ENCODE results near the gene STX12.
"Not testable (repeated sequence)": the region's sequence is repeated elsewhere in the genome, so short reads cannot be mapped to it uniquely, and the experiment has no call there.

GRCh38 chr1:27829339-27829960 is 56.4 kb downstream of the STX12 start:
- TF ChIP-seq CTCF, EZH2phosphoT487, EZH2 (IDR thresholded peaks at IDR 0.05): not testable (repeated sequence)
